GM18511 (cell line): ENCODE measurements around the gene EIF2D.
A peak's percentile ranks its signal among the peaks of the same experiment; 100 is the strongest.

Experiments used
- ATAC-seq: cut with Tn5 transposase; IDR thresholded peaks from one replicate; pipeline ENCODE4 v1.9.1; 2021; ENCODE audit warnings: mild to moderate bottlenecking, moderate library complexity; ENCODE audit not compliant: unreplicated experiment

Gene EIF2D

GRCh38 chr1:206573319-206573718 lies 38.9 kb downstream of the EIF2D start:
- no peak for ATAC-seq

DNA sequence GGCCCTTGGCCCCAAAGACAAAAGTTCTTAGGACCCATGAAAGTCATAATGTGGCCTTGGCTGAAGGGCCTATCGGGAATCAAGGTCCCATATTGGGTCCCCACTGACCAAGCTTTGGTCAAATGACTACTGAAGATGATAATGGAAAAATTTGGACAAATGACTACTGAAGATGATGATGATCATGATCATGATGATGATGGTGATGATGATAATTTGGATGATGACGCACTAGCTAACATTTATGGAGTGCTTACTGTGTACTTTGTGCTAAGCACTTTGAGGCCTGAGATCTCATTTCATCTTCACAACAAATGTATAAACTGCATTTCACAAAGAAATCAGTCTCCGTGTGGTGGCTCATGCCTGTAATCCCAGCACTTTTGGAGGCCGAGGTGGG lies 39.4 kb downstream of the EIF2D start:
- no peak for ATAC-seq

DNA sequence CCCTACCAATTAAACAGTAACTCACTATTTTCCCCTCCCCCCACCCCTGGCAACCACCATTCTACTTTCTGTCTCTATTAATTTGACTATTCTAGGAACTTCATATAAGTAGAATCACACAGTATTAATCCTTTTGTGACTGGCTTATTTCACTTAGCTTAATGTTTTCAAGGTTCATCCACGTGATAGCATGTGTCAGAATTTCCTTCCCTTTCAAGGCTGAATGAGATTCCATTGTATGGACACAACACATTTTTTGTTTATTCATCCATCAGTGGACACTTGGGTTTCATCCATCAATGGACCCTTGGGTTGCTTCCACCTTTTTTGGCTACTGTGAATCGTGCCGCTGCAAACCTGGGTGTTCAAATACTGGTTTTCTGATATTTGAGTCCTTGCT lies 41.7 kb downstream of the EIF2D start:
- no peak for ATAC-seq

- ATAC-seq: no peak
Observed at GRCh38 chr1:206569556-206569955, 42.7 kb downstream of the EIF2D start.

GRCh38 chr1:206568779-206569352 lies 43.4 kb downstream of the EIF2D start:
- no peak for ATAC-seq

DNA sequence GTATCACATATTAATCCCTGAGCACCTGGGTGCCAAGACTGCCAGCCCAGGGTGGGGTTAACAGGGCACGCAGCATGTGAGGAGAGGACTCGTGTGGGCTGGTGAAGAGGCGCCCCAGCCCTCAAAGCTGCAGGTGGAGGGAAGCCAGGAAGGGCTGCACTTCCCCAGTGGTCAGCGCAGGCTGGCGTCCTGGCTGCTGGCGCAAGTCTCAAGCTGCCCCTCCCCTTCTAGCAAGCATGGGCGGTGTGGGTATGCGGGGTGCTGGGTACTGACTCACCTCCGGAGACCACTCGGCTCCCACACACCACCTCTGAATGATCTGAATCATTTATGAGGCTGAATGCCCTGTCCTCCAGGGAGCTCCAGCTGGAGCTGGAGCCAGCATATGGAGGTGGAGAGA lies 44.0 kb downstream of the EIF2D start:
- ATAC-seq: no peak

GRCh38 chr1:206566999-206567398 lies 45.3 kb downstream of the EIF2D start:
- no peak for ATAC-seq

DNA sequence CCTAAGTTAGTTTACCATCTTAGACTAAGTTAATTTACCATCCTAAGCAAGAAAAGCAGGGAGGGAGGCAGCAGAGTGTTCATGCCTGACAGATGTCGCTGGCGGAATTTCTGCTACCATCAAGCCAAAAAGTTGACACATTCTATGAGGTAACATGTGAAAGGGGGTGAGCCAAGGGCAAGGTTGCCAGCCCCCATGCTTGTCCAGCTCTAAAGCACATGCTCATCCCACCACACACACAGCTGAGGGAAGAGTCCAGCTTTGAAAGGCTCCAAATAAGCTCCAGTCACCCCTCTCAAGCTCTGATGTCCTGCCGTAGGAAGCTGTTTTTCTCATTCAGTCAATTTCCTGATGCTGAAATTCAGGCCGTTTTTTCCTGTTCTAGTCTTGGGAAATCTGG lies 46.3 kb downstream of the EIF2D start:
- no peak for ATAC-seq

DNA sequence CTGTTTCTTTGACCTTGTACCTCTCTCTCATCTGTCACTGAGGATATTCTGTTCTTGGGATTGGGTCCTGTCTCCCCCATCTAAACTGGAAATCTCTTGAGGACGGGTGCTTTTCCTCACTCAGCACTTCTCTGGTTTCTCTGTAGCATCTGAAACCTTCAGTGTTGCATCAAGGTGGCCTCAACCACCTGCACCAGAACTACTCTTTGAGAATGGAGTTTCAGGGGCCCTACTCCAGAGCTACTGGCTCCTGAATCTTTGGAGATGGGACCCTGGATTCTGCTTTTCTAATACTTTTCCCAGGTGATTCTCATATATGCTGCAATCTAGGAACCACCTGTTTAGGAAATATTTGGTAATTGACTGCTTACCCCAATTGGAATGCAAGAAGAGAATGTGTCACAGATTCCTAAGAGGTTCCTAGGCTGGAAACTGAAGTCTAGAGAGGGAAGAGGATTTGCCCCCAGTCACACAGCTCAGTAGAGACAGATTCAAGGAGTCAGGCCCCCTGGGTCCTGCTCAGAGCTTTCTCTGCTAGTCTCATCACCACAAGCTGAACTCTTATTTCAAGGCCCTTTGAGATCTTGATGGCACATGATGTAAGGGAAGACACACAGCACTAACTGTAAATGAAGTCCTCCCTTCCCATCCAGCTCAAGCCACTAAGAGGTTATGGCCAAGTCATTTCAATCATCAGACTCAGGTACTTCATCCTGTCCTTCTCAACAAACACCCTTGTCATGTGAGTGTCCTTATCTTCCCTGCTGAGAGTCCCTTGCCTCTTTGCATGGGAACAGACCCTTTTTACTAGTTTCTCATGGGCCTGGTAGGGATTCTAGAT lies 48.7 kb downstream of the EIF2D start:
- peak; percentile 39 for ATAC-seq

DNA sequence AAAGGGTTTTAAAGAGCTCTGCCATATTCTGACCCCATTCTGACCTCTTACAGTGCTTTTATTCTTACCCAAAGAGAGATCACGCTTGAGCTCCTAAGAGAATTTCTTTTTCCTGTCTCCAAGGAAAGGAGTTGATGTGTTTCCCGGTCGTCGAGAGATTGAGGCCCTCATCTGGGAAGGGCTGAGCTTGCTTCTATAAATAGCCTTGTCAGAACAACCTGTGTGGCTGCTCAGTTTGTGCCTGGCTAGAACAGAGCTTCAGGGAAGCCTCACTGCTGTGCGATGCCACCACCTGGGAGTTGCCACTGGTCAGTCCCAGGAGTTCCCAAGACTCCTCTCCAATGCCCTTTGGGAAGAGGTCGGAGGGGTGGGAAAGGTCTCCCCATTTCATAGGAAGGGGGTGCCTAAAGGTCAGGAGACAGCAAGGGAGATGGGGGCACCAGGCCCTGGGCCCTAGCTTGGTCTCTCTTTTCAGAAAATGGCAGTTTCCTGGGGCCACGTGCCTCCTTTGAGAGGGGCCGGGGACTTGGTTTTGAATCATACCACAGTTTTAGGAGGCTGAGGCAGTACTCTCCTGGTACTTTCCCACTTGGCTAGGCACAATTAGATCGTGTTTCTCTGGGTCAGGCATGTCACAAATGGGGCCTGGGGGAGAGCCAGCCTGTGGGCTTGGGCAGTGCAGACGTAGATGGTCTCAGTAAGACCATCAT lies 52.1 kb downstream of the EIF2D start:
- ATAC-seq: no peak

- ATAC-seq: no peak
Observed at GRCh38 chr1:206559672-206559995, 52.6 kb downstream of the EIF2D start.

DNA sequence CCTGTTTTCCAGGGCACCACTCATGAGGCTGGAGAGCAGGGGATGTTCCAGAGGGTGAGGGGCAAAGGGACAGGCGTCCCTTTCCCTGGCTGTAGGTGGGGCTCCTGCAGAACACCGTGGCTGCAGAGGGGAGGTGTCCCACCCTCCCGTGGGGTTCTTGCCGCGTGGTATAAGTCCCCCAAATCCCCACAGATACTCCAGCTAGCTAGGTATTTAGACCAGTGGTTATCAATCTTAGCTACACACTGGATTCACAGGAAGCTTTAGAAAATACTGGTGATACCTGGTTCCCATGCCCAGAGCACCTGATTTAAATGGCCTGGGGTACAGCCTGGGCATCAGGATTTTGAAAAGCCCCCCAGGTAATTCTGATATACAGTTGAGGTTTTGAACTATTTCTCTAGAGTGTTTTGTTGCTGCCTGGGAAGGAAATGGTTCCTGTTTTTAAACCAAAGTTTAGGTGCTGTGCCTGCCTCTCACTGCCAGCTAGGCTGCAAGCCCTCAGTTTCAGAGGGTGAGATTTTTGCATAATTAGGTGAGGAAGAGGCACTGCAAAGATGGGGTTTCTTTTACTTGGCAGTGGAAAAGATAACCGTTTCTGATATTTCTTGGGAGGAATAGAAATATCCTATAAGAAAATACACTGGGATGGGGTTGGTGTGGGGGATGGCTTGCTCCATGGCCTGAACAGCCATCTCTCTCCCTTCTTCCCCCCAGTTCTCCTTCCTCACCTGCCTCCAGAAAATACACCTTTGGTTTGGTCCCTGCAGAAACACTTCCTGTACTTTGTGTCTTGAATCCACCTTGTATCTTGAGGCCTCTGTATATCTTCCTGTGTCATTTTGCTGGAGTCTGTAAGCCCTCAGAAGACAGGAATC lies 53.2 kb downstream of the EIF2D start:
- no peak for ATAC-seq

DNA sequence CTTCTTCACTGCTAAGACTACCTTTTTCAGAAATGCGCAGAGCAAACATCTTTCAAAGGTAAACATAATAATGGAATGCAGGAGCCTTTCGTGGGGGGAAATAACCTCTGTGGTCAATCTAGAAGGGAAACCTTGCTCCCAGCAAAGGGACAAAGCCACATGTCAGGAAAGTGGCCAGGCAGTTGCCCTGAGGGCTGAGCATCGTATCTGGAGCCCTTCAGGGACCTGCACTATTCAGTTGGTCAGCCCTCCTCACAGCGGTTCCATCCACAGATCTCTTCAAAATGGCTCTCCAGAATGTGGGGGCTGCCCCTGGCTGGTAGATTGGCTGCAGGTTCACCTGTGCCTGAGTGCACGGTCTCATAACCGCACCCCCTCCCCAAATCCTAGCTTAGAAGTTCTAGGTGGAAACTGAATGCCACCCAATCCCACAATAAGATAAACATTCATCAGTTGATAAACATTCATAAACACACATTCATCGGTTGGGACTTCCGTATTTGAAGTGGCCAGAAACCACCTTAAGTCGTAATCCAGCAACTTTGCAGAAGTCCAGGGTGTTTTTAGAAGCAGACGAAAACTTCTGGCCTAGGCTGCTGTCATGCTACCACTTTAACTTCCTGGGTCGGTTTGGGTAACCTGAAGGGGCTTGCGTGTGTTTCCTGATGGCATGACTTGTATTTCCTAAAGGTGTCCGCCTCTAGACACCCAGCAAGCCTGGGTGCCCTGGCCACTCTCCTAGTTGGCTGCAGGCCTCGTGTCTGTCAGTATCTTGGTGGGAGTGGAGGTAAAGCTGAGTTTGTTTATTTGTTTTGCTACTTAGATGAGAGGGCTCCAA lies 54.4 kb downstream of the EIF2D start:
- ATAC-seq: no peak

GRCh38 chr1:206556750-206557635 lies 55.3 kb downstream of the EIF2D start:
- ATAC-seq: peak; percentile 58

- no peak for ATAC-seq
Observed at GRCh38 chr1:206556047-206556749, 56.1 kb downstream of the EIF2D start.

DNA sequence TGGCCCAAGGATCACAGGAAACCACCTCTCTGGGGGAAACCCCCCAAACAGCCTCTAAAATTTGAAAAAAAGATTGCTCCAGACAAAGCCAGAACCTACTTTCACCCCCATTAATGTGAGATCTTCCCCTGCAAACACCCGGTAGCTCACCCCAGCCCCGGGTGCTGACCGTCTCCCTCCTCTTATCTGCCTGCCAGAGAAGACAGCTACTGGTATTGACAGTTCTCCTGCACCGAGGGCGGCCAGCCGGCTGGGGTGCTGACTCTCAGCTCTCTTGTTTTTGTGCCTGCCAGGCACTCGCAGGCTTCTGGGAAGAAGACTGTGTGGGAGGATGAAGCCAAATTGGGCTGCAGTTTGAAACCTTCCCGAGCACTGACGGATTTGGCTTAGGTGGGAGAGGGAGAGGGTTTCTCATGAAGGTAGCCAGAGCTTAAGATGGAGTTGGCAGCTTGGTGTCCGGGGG lies 56.8 kb downstream of the EIF2D start:
- no peak for ATAC-seq

- ATAC-seq: no peak
Observed at GRCh38 chr1:206554701-206555472, 57.4 kb downstream of the EIF2D start.

DNA sequence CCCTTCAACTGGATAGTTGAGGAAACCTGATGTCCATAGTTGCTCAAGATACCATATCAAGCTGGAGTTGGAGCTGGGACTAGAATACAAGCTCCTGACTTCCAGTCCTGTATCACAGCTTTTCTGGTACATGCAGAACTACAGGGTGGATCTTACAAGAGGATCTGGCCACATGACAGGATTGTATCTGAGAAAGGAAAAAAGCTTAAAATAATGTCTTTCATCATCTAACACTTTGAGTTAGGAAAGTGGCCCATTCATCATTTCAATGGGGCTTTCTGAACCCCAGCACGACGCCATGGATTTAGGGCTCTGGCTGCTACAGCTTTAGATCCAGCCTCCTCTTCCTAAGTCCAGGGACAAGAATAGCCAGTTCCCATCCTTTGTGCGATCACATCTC lies 58.1 kb downstream of the EIF2D start:
- ATAC-seq: no peak
